Measurements from ENCODE around the gene FXYD5.

The FXYD5 gene

GRCh38 chr19:35178701-35179100 is 24.2 kb downstream of the FXYD5 start:
- no peak overlapping the region for H3K4me3 ChIP-seq (replicated peaks; ENCODE audit: low read depth, low read length)
- no peak for TF ChIP-seq CTCF (IDR thresholded peaks at IDR 0.05; ENCODE audit: low read depth, low read length, missing control alignments)
- no peak for DNase-seq (ENCODE audit: extremely low read depth, low read depth)

GRCh38 chr19:35179830-35180229 is 25.3 kb downstream of the FXYD5 start:
- TF ChIP-seq CTCF (IDR thresholded peaks at IDR 0.05; ENCODE audit: low read depth, low read length, missing control alignments), result no peak
- no peak for DNase-seq (ENCODE audit: extremely low read depth, low read depth)
- H3K4me3 ChIP-seq (replicated peaks; ENCODE audit: low read depth, low read length), result no peak overlapping the region

- no peak for TF ChIP-seq CTCF (IDR thresholded peaks at IDR 0.05; ENCODE audit: low read depth, low read length, missing control alignments)
- H3K4me3 ChIP-seq (replicated peaks; ENCODE audit: low read depth, low read length), result no peak overlapping the region
- no peak for DNase-seq (ENCODE audit: extremely low read depth, low read depth)
These were observed 26.9 kb downstream of the FXYD5 start for GRCh38 chr19:35181387-35181786.

DNA sequence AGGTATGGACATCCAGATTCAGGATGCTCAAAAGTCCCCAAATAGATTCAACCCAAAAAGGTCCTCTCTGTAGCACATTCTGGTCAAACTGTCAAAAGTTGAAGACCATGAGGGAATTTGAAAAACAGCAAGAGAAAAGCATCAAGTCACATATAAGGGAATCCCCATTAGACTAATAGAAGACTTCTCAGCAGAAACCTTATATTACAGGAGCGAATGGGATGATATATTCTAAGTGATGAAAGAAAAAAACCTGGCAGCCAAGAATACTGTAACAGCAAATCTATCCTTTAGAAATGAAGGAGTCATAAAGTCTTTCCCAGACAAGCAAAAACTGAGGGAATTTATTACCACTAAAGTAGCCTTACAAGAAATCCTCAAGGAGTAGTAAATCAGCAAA is 29.7 kb downstream of the FXYD5 start:
- no peak for DNase-seq (ENCODE audit: extremely low read depth, low read depth)
- no peak for TF ChIP-seq CTCF (IDR thresholded peaks at IDR 0.05; ENCODE audit: low read depth, low read length, missing control alignments)
- H3K4me3 ChIP-seq (replicated peaks; ENCODE audit: low read depth, low read length), result no peak overlapping the region

DNA sequence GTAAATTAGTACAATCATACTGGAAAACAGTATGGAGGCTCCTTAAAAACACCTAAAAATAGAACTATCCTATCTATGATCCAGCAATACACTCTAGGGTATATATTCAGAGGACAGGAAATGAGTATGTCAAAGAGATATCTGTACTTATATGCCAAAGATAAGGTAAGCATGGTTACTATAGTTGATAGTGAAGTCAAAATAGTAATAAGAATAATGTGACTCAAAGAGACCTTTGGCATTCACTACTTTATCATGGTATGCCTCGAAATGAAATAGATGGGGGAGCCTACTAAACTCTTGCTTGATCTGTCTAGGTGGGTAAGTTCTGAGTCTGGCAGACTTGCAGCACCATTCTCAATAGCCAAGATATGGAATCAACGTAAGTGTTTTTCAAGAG is 30.3 kb downstream of the FXYD5 start:
- no peak for DNase-seq (ENCODE audit: extremely low read depth, low read depth)

GRCh38 chr19:35194012-35194984 is 39.8 kb downstream of the FXYD5 start:
- no peak for DNase-seq (ENCODE audit: extremely low read depth, low read depth)
- H3K4me3 ChIP-seq (replicated peaks; ENCODE audit: low read depth, low read length), result no peak overlapping the region
- no peak for TF ChIP-seq CTCF (IDR thresholded peaks at IDR 0.05; ENCODE audit: low read depth, low read length, missing control alignments)

More for the DNA sequence above, 30.3 kb downstream of the FXYD5 start:
- H3K4me3 ChIP-seq (replicated peaks; ENCODE audit: low read depth, low read length), result no peak overlapping the region
- no peak for TF ChIP-seq CTCF (IDR thresholded peaks at IDR 0.05; ENCODE audit: low read depth, low read length, missing control alignments)
